Measurements from ENCODE around the gene NEK7.
"Not testable (repeated sequence)": the region's sequence is repeated elsewhere in the genome, so short reads cannot be mapped to it uniquely, and the experiment has no call there.

The NEK7 gene

GRCh38 chr1:198186916-198187580 is 30.2 kb downstream of the NEK7 start:
- DNase-seq (ENCODE audit: low read depth): no peak
- H3K4me3 ChIP-seq (ENCODE audit: low read depth, low read length): no peak overlapping the region
- TF ChIP-seq CTCF (conservative IDR thresholded peaks at IDR 0.05; ENCODE audit: low read depth, low read length): no peak

- no peak for DNase-seq (ENCODE audit: low read depth)
These were observed 31.3 kb downstream of the NEK7 start for GRCh38 chr1:198187973-198188588.

GRCh38 chr1:198191117-198191516 is 34.3 kb downstream of the NEK7 start:
- TF ChIP-seq CTCF (conservative IDR thresholded peaks at IDR 0.05; ENCODE audit: low read depth, low read length): no peak
- H3K4me3 ChIP-seq (ENCODE audit: low read depth, low read length): no peak overlapping the region
- DNase-seq (ENCODE audit: low read depth): no peak

More at GRCh38 chr1:198187973-198188588, 31.3 kb downstream of the NEK7 start:
- TF ChIP-seq CTCF (conservative IDR thresholded peaks at IDR 0.05; ENCODE audit: low read depth, low read length): no peak
- no peak overlapping the region for H3K4me3 ChIP-seq (ENCODE audit: low read depth, low read length)

GRCh38 chr1:198193871-198194270 is 37.1 kb downstream of the NEK7 start:
- DNase-seq (ENCODE audit: low read depth); H3K4me3 ChIP-seq (ENCODE audit: low read depth, low read length): not testable (repeated sequence)

GRCh38 chr1:198196630-198197029 is 39.8 kb downstream of the NEK7 start:
- DNase-seq (ENCODE audit: low read depth): no peak
- H3K4me3 ChIP-seq (ENCODE audit: low read depth, low read length): no peak overlapping the region
- no peak for TF ChIP-seq CTCF (conservative IDR thresholded peaks at IDR 0.05; ENCODE audit: low read depth, low read length)

- no peak overlapping the region for H3K4me3 ChIP-seq (ENCODE audit: low read depth, low read length)
- no peak for TF ChIP-seq CTCF (conservative IDR thresholded peaks at IDR 0.05; ENCODE audit: low read depth, low read length)
- no peak for DNase-seq (ENCODE audit: low read depth)
These were observed 40.5 kb downstream of the NEK7 start for GRCh38 chr1:198197285-198197684.

- no peak for TF ChIP-seq CTCF (conservative IDR thresholded peaks at IDR 0.05; ENCODE audit: low read depth, low read length)
- DNase-seq (ENCODE audit: low read depth): no peak
These were observed 42.3 kb downstream of the NEK7 start for GRCh38 chr1:198199105-198199504.

More at GRCh38 chr1:198199105-198199504, 42.3 kb downstream of the NEK7 start:
- no peak overlapping the region for H3K4me3 ChIP-seq (ENCODE audit: low read depth, low read length)
